Parathyroid adenoma (tissue), 2 donors: Measurements from ENCODE around the gene TBCE.
"Not testable (repeated sequence)": the region's sequence is repeated elsewhere in the genome, so short reads cannot be mapped to it uniquely, and the experiment has no call there.

Experiments used
- H2AFZ ChIP-seq: fragments of 300-600 bp; sonication (generic); one replicate; pipeline ENCODE4 v1.7.0; 2017; ENCODE audit warnings: antibody characterized with exemption, mild to moderate bottlenecking
- H3K27ac ChIP-seq: fragments of 300-600 bp; sonication (generic); one replicate; pipeline ENCODE4 v1.7.0; 2017
- H3K27me3 ChIP-seq: fragments of 300-600 bp; sonication (generic); one replicate; pipeline ENCODE4 v1.7.0; 2017; ENCODE audit warnings: low read length; ENCODE audit not compliant: control insufficient read depth, insufficient read depth
- H3K36me3 ChIP-seq: fragments of 300-600 bp; sonication (generic); one replicate; pipeline ENCODE4 v1.7.0; 2017; ENCODE audit warnings: low read length; ENCODE audit not compliant: control insufficient read depth, insufficient read depth
- H3K4me1 ChIP-seq: fragments of 300-600 bp; sonication (generic); one replicate; pipeline ENCODE4 v1.7.0; 2017; ENCODE audit warnings: control low read depth
- H3K4me2 ChIP-seq: fragments of 300-600 bp; sonication (generic); one replicate; pipeline ENCODE4 v1.7.0; 2017; ENCODE audit warnings: low read length
- H3K4me3 ChIP-seq: fragments of 300-600 bp; sonication (generic); one replicate; pipeline ENCODE4 v1.7.0; 2017; ENCODE audit warnings: low read depth, low read length
- H3K79me2 ChIP-seq: fragments of 300-600 bp; sonication (generic); one replicate; pipeline ENCODE4 v1.7.0; 2017; ENCODE audit warnings: control low read depth
- H3K9ac ChIP-seq: fragments of 300-600 bp; sonication (generic); one replicate; pipeline ENCODE4 v1.7.0; 2017; ENCODE audit warnings: mild to moderate bottlenecking
- H3K9me3 ChIP-seq: fragments of 300-600 bp; sonication (generic); one replicate; pipeline ENCODE4 v1.7.0; 2017; ENCODE audit warnings: low read length; ENCODE audit not compliant: control insufficient read depth
- TF ChIP-seq, protein P1 (sequence below): fragments of 300-600 bp; sonication (generic); IDR thresholded peaks from one replicate; pipeline ENCODE4 v1.7.0; 2017; ENCODE audit warnings: antibody characterized with exemption, mild to moderate bottlenecking
- donor health status: primary hyperparathyroidism.

Gene TBCE

DNA sequence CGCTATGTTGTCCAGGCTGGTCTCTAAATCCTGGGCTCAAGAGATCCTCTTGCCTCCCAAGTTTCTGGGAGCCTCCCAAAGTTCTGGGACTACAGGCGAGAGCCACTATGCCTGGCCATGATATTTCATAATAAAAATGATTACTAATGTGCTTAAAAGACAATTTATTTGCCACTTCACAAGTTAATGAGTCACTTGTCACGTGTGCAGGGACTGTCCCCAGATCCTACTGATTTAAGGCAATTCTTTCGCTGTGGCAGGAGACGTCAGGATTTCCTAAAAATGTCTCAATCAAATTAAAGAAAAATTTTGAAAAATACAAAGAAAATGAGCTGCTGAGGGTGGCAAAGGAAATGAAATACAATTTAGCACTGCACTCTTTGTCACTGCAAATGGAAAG is 93.5 kb downstream of the TBCE start:
- Histone ChIP-seq H3K4me2 (no peak overlapping the region), H3K27me3 (no peaks in the 10 kb centered on the region), H3K36me3 (no peaks in the 10 kb centered on the region), H3K27ac (no peak overlapping the region), H2AFZ (no peak overlapping the region), H3K9ac (no peak overlapping the region), H3K4me3 (no peak overlapping the region), H3K9me3 (no peaks in the 10 kb centered on the region), H3K4me1 (no peaks in the 10 kb centered on the region), H3K79me2 (no peaks in the 10 kb centered on the region)
- TF ChIP-seq, protein P1, sequence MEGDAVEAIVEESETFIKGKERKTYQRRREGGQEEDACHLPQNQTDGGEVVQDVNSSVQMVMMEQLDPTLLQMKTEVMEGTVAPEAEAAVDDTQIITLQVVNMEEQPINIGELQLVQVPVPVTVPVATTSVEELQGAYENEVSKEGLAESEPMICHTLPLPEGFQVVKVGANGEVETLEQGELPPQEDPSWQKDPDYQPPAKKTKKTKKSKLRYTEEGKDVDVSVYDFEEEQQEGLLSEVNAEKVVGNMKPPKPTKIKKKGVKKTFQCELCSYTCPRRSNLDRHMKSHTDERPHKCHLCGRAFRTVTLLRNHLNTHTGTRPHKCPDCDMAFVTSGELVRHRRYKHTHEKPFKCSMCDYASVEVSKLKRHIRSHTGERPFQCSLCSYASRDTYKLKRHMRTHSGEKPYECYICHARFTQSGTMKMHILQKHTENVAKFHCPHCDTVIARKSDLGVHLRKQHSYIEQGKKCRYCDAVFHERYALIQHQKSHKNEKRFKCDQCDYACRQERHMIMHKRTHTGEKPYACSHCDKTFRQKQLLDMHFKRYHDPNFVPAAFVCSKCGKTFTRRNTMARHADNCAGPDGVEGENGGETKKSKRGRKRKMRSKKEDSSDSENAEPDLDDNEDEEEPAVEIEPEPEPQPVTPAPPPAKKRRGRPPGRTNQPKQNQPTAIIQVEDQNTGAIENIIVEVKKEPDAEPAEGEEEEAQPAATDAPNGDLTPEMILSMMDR = no peak

DNA sequence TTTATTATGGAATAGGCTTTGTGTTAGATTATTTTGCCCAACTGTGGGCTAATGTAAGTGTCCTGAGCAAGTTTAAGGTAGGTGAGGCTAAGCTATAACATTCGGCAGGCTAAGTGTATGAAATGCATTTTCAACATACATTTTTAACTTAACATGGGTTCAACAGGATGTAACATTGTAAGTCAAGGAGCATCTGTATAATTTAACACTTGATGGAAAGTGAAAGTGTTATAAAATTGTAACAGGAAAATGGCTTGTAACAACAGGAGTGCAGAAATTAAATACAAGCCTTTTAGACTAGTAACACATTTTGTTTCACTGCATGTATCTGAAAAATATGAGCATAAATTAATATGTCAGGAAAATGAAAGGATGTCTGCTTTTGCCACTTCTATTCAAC is 94.7 kb downstream of the TBCE start:
- Histone ChIP-seq H3K79me2 (no peaks in the 10 kb centered on the region), H3K9me3 (no peaks in the 10 kb centered on the region), H3K9ac (no peak overlapping the region), H3K36me3 (no peaks in the 10 kb centered on the region), H3K27me3 (no peaks in the 10 kb centered on the region), H3K4me2 (no peak overlapping the region), H3K4me3 (no peak overlapping the region), H2AFZ (no peak overlapping the region), H3K27ac (no peak overlapping the region), H3K4me1 (no peaks in the 10 kb centered on the region)
- TF ChIP-seq, protein P1 = no peak

DNA sequence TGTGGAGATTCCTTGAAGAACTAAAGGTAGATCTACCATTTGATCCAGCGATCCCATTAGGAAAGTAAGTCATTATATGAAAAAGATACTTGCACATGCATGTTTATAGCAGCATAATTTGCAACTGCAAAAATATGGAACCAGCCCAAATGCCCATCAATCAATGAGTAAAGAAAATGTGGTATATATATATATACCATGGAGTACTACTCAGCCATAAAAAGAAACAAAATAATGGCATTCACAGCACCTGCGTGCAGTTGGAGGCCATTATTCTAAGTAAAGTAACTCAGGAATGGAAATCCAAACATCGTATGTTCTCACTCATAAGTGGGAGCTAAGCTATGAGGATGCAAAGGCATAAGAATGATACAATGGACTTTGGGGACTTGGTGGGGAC is 95.6 kb downstream of the TBCE start:
- H2AFZ ChIP-seq, H3K79me2 ChIP-seq, H3K9me3 ChIP-seq, H3K27ac ChIP-seq, H3K4me1 ChIP-seq, H3K36me3 ChIP-seq, H3K9ac ChIP-seq, H3K27me3 ChIP-seq, H3K4me2 ChIP-seq, H3K4me3 ChIP-seq: not testable (repeated sequence)

DNA sequence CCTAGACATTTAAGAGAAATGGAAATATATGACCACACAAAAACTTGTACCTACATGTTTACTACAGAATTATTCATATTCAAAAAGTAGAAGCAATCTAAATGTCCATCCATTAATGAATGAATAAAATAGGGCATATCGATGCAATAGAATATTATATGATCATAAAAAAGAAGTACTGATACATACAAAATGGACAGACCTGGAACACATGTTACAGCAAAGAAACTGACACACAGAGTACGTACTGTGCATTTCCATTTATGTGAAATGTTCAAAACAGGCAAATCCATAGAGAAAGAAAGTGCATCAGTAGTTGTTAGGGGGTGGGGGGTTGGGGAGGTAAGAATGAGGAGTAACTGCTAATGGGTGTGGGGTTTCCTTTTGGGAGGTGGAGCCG is 97.8 kb downstream of the TBCE start:
- H3K27me3 ChIP-seq = no peaks in the 10 kb centered on the region
- H3K36me3 ChIP-seq = no peaks in the 10 kb centered on the region
- H3K4me3 ChIP-seq = no peak overlapping the region
- no peak overlapping the region for H3K9ac ChIP-seq
- no peak overlapping the region for H3K27ac ChIP-seq
- no peaks in the 10 kb centered on the region for H3K9me3 ChIP-seq
- no peaks in the 10 kb centered on the region for H3K4me1 ChIP-seq
- no peak overlapping the region for H2AFZ ChIP-seq
- no peak overlapping the region for H3K4me2 ChIP-seq
- TF ChIP-seq, protein P1 = no peak
- H3K79me2 ChIP-seq = no peaks in the 10 kb centered on the region

DNA sequence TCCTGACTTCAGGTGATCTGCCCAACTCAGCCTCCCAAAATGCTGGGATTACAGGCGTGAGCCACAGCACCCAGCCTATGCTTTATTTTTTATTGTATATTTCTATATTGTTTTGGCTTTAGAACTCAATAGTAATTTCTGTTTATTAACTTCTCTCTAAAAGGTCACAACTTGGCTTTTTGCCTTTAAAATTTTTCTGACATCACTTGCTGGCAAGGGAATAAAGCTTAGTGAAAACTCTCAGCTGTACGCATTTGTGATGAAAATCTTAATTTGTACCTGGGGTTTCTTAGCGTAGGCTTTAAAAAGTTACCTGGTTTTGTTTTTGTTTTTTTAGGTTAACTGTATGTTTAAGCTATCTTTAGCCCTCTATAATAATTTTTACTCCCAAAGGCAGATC is 100.8 kb downstream of the TBCE start:
- H3K27ac ChIP-seq = no peak overlapping the region

More for the DNA sequence above, 100.8 kb downstream of the TBCE start:
- TF ChIP-seq, protein P1 = no peak
- H3K4me1 ChIP-seq = no peaks in the 10 kb centered on the region
- H3K36me3 ChIP-seq = no peaks in the 10 kb centered on the region
- no peaks in the 10 kb centered on the region for H3K79me2 ChIP-seq
- no peaks in the 10 kb centered on the region for H3K9me3 ChIP-seq
- no peak overlapping the region for H3K4me3 ChIP-seq
- no peak overlapping the region for H3K4me2 ChIP-seq
- no peak overlapping the region for H3K9ac ChIP-seq
- H2AFZ ChIP-seq = no peak overlapping the region
- no peaks in the 10 kb centered on the region for H3K27me3 ChIP-seq
